Small intestine (tissue), 7 donors: ENCODE results near the gene APC. TPM values are rescaled to one million over a fixed set of nuclear protein-coding genes. Genes with fewer than 3 reads are reported as not detected.
A peak's percentile ranks its signal among the peaks of the same experiment; 100 is the strongest.
"Not testable (repeated sequence)": the region's sequence is repeated elsewhere in the genome, so short reads cannot be mapped to it uniquely, and the experiment has no call there.

ENCODE experiments used
- DNase-seq, 2 donors: peaks; one replicate each; pipeline versions ENCODE4 v3.0.0 to v3.0.0-alpha.2; 2013
- FAIRE-seq: peaks from 2 replicates; lab custom pipeline; 2012; peaks lifted over from hg19 to GRCh38; lab: Jason Lieb, UNC
- H3K27ac ChIP-seq, 3 donors: one replicate each; pipeline ENCODE4 v1.5.1; 2013; ENCODE audit warnings: low read length in 2 of 3, mild to moderate bottlenecking in 2 of 3, control low read depth in 1 of 3, inconsistent platforms in 1 of 3, low read depth in 1 of 3, moderate library complexity in 1 of 3
- H3K27me3 ChIP-seq, 3 donors: one replicate each; pipeline ENCODE4 v1.6.1; 2013; ENCODE audit warnings: low read length in 3 of 3, inconsistent platforms in 1 of 3; ENCODE audit not compliant: control insufficient read depth in 3 of 3, insufficient read depth in 3 of 3
- H3K36me3 ChIP-seq, 3 donors: one replicate each; pipeline ENCODE4 v1.6.1; 2013; ENCODE audit warnings: low read length in 3 of 3, inconsistent platforms in 1 of 3, low read depth in 1 of 3, mild to moderate bottlenecking in 1 of 3, moderate library complexity in 1 of 3; ENCODE audit not compliant: control insufficient read depth in 3 of 3, insufficient read depth in 2 of 3
- H3K4me1 ChIP-seq, 3 donors: one replicate each; pipeline ENCODE4 v1.6.1; 2013; ENCODE audit warnings: low read length in 2 of 3, inconsistent platforms in 1 of 3, low read depth in 1 of 3, mild to moderate bottlenecking in 1 of 3, moderate library complexity in 1 of 3; ENCODE audit not compliant: control insufficient read depth in 3 of 3, insufficient read depth in 2 of 3
- H3K4me3 ChIP-seq, 3 donors: one replicate each; pipeline ENCODE4 v1.5.1; 2013; ENCODE audit warnings: low read length in 3 of 3, control low read depth in 1 of 3, inconsistent platforms in 1 of 3, low read depth in 1 of 3, mild to moderate bottlenecking in 1 of 3, moderate library complexity in 1 of 3
- H3K9me3 ChIP-seq, 2 donors: one replicate each; pipeline ENCODE4 v1.6.1; 2013; ENCODE audit warnings: low read depth in 1 of 2, low read length in 1 of 2; ENCODE audit not compliant: control insufficient read depth in 2 of 2, insufficient read depth in 1 of 2
- WGBS, 3 donors: extraction: QIAGEN DNeasy Blood & Tissue Kit; methylation state at CpG; one replicate each; pipeline ENCODE4 v1.1.7; 2013; 5-methylcytosine and 5-hydroxymethylcytosine counted together
- polyA plus RNA-seq, 4 donors: library from polyadenylated mRNA; stranded (reverse) in 3 of 4; unstranded in 1 of 4; fragments of 200-250 nt in 3 of 4; fragments of 120-200 nt in 1 of 4; gene quantifications; one replicate each; pipeline versions ENCODE4 v1.2.1 to v1.2.3, GENCODE V29; 2013
- donor health status: healthy with polysubstance abuse.
- donor health status: control.
- donor health status: control.
- donor health status: Bipolar disorder and iron deficiency.
- donor health status: healthy.

The APC gene
- polyA plus RNA-seq, 4 donors, result 8.0 to 31.3 (median 16.8) TPM

DNA sequence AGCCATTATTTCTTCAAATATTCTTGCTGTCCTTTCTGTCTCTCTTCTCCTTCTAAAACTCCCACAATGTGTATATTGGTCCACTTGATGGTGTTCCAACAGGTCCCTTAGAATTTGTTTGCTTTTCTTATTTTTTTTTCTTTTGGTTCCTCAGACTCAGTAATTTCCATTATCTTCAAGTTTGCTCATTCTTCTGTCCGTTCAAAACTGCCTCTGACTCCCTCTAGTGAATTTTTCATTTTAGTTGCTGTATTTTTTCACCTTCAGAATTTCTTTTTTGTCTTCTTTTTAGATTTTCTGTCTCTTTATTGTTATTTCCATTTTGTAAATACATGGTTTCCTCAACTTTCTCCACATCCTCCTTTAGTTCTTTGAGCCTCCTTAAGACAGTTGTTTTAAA is 117.0 kb downstream of the APC start:
- FAIRE-seq (no peak), DNase-seq (no peak)
- no peak overlapping the region for H3K27ac ChIP-seq
- no peaks in the 10 kb centered on the region for H3K4me1 ChIP-seq
- peaks cover 0 to 3% (median 0%) of the 10 kb centered on the region in 3 donors for H3K27me3 ChIP-seq
- WGBS, 3 donors, result 46 to 74% (median 57%) methylated on average over 1 of the region's 1 CpG
- no peak overlapping the region for H3K4me3 ChIP-seq
- peaks cover 0 to 6% of the 10 kb centered on the region in 2 donors for H3K9me3 ChIP-seq
- H3K36me3 ChIP-seq, result no peaks in the 10 kb centered on the region

DNA sequence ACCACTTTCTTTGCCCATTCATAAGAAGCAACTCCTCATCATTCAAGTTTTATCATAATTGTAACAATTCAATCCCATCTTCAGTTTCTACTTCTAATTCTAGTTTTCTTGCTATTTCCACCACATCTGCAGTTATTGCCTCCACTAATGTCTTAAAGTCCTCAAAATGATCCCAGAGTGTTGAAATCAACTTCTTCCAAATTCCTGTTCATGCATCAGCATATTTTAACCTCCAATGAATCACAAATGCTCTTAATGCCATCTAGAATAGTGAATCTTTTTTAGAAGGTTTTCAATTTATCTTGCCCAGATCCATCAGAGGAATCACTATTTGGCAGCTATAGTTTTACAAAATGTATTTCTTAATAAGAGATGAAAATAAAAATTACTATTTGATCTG is 120.2 kb downstream of the APC start:
- Histone ChIP-seq H3K36me3 (no peaks in the 10 kb centered on the region), H3K27ac (no peak overlapping the region), H3K4me1 (peaks cover 3 to 6% (median 5%) of the 10 kb centered on the region in 3 donors), H3K9me3 (peaks cover 0 to 6% of the 10 kb centered on the region in 2 donors), H3K27me3 (peaks cover 0 to 3% (median 0%) of the 10 kb centered on the region in 3 donors), H3K4me3 (no peak overlapping the region)
- DNase-seq (no peak), FAIRE-seq (no peak)

DNA sequence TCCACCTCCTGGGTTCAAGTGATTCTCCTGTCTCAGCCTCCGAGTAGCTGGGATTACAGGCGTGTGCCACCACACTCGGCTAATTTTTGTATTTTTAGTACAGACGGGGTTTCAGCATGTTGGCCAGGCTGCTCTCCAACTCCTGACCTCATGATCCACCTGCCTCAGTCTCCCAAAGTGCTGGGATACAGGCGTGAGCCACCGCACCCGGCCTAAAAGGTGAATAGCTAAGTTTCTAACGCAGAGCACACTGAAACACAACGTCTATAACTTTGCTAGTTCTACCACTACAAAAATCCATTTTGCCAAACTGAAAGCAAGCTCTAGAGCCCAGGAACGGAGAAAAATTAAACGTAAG is 122.9 kb downstream of the APC start:
- H3K27ac ChIP-seq, result peak overlapping the region in 2 of 3 donors; percentile 69 to 71
- FAIRE-seq, result not testable (repeated sequence)
- H3K4me3 ChIP-seq, result peak overlapping the region; percentile 21 to 79 (median 63)

DNA sequence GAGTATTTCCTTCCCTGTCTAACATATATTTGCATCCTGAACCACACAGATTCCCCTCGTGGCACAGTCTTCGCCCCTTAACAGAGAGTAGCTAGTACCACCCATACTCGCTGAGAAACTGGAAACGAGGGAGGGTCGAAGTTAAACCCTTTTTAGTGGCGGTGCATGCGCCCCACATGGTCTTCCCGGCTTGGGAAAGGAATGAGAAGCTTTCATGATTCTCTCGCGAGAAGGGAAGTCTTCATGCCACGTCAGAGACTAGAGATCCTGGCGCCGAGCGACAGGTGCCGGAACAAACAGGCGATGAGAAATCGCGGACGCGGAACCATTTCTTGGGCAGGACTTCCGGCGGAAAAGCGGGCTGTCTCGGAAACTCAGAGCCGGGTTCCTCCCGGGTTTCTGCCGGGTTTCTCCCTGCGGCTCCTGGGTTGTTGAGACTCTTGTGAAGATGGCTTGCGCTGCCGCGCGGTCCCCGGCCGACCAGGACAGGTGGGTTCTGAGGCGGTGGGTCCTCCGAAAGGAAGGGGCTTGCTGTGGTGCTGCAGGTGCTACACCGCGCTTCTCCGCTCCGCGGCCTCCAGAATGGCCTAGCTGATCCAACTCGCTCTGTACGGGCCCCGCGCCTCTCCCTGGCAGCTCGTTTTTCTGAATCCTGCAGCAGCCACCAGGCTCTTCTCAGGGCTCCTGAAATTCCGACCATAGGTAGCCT is 123.4 kb downstream of the APC start, which contains the start of gene SRP19:
Gene SRP19, plus strand, starts transcription at position 359 of the 709 bp plus-strand sequence. Its CDS starts 90 bp downstream, at position 449.
- FAIRE-seq, result no peak
- peaks cover 0 to 11% (median 0%) of the 10 kb centered on the region in 3 donors for H3K36me3 ChIP-seq
- H3K27ac ChIP-seq, result peak within 1 kb of the TSS; percentile 67 to 91 (median 69)
- no peaks in the 10 kb centered on the region for H3K27me3 ChIP-seq
- H3K4me3 ChIP-seq, result peak within 1 kb of the TSS; percentile 63 to 96 (median 79)
- 1 to 2% (median 1%) methylated on average over 45 to 47 of the region's 47 CpGs for WGBS, 3 donors
- peak; percentile 98 for DNase-seq
- H3K4me1 ChIP-seq, result peaks cover 3 to 11% (median 5%) of the 10 kb centered on the region in 3 donors
- H3K9me3 ChIP-seq, result no peaks in the 10 kb centered on the region

More for the DNA sequence above, 122.9 kb downstream of the APC start:
- 76% methylated on average over 11 of the region's 11 CpGs for WGBS, 3 donors
- H3K27me3 ChIP-seq, DNase-seq, H3K9me3 ChIP-seq, H3K36me3 ChIP-seq: not testable (repeated sequence)
- H3K4me1 ChIP-seq, result peaks cover 3 to 11% (median 5%) of the 10 kb centered on the region in 3 donors

DNA sequence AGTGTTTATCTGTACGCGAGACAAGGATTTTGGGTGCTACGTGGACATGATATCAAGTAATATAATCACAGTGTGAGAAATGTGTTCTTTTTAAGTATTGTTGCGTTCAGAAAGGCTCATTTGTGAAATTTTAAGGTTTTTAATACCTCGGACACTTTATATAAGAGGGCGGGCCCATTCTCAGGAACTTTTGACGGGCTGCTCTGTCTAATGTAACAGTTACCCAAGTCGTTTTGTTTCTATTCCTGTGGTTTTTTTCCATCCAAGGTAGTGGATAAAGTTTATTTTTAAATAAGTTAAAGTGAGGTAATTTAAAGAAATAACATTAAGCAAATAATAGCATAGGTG is 123.9 kb downstream of the APC start:
- H3K27ac ChIP-seq, result peak overlapping the region; percentile 67 to 91 (median 69)
- no peak for FAIRE-seq
- WGBS, 3 donors, result 0 to 1% (median 0%) methylated on average over 8 of the region's 8 CpGs

DNA sequence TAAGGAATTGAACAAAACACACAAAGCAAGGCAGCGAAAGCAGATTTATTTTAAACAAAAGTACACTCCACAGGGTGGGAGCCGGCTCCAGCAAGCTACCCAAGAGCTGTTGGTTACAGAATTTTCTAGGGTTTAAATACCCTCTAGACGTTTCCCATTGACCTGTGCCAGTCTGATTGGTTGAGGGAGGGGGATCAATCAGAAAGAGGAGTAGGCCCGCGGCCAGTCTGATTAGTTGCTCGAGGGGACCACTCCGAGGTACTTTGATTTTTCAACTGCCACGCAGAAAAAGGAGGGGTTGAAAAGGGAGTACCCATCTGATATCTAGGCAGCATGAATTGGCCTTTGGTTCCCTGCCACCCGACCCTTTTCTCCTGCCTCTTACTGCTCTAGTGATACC is 124.4 kb downstream of the APC start:
- peaks cover 0 to 15% (median 0%) of the 10 kb centered on the region in 3 donors for H3K36me3 ChIP-seq
- H3K4me3 ChIP-seq, result peak overlapping the region; percentile 63 to 96 (median 79)
- DNase-seq, result no peak
- no peaks in the 10 kb centered on the region for H3K27me3 ChIP-seq
- 26 to 54% (median 30%) methylated on average over 9 of the region's 9 CpGs for WGBS, 3 donors
- peaks cover 3 to 11% (median 5%) of the 10 kb centered on the region in 3 donors for H3K4me1 ChIP-seq
- no peak overlapping the region for H3K27ac ChIP-seq
- H3K9me3 ChIP-seq, result no peaks in the 10 kb centered on the region
- FAIRE-seq, result no peak

More for the DNA sequence above, 123.9 kb downstream of the APC start:
- H3K36me3 ChIP-seq, result peaks cover 0 to 15% (median 0%) of the 10 kb centered on the region in 3 donors
- no peak for DNase-seq
- peaks cover 3 to 11% (median 5%) of the 10 kb centered on the region in 3 donors for H3K4me1 ChIP-seq
- peak overlapping the region; percentile 63 to 96 (median 79) for H3K4me3 ChIP-seq
- H3K27me3 ChIP-seq, result no peaks in the 10 kb centered on the region
- no peaks in the 10 kb centered on the region for H3K9me3 ChIP-seq

DNA sequence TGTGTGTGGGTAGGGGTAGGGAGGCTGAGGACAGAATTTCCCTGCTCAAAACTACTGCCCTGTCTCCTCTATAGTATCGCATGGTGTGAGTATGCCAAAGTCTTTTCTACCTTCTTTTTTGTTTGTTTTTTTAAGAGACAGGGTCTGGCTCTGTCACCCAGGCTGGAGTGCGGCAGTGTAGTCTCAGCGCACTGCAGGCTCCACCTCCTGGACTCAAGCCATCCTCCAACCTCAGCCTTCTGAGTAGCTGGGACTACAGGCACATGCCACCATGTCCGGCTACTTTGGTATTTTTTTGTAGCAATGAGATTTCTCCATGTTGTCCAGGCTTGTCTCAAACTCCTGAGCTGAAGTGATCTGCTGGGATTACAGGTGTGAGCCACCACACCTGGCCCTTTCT is 125.9 kb downstream of the APC start:
- FAIRE-seq, result no peak
- H3K27ac ChIP-seq, result no peak overlapping the region
- H3K36me3 ChIP-seq, result peaks cover 0 to 17% (median 2%) of the 10 kb centered on the region in 3 donors
- no peak for DNase-seq
- no peaks in the 10 kb centered on the region for H3K9me3 ChIP-seq
- WGBS, 3 donors, result 85 to 93% (median 90%) methylated on average over 4 of the region's 4 CpGs
- H3K4me1 ChIP-seq, result peaks cover 3 to 11% (median 5%) of the 10 kb centered on the region in 3 donors
- H3K27me3 ChIP-seq, result no peaks in the 10 kb centered on the region
- no peak overlapping the region for H3K4me3 ChIP-seq

DNA sequence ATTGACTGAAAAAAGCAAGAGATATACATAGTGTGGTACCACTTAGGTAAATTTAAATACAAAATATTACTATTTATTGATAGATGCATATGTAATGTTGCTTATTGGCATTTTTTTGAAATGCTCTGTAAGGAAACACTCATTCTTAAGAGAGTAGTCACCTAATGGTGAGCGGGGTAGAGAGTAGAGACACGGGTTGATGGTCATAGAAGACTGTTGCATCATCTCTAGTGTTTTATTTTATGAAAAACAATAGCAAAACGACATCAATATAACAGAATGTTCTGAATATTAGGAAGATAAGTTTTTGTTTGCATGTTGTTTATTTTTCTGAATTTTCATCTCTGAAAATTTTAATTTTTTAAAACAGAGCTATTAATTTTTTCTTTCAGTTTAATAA is 127.4 kb downstream of the APC start:
- no peak overlapping the region for H3K27ac ChIP-seq
- DNase-seq, result no peak
- H3K4me3 ChIP-seq, result no peak overlapping the region
- no peaks in the 10 kb centered on the region for H3K27me3 ChIP-seq
- 94 to 95% (median 94%) methylated on average over 3 of the region's 3 CpGs for WGBS, 3 donors
- no peak for FAIRE-seq
- no peaks in the 10 kb centered on the region for H3K9me3 ChIP-seq
- H3K4me1 ChIP-seq, result peaks cover 3 to 11% (median 5%) of the 10 kb centered on the region in 3 donors
- H3K36me3 ChIP-seq, result peaks cover 3 to 25% (median 4%) of the 10 kb centered on the region in 3 donors
